ENCODE measurements around the gene AFF1.

DNA sequence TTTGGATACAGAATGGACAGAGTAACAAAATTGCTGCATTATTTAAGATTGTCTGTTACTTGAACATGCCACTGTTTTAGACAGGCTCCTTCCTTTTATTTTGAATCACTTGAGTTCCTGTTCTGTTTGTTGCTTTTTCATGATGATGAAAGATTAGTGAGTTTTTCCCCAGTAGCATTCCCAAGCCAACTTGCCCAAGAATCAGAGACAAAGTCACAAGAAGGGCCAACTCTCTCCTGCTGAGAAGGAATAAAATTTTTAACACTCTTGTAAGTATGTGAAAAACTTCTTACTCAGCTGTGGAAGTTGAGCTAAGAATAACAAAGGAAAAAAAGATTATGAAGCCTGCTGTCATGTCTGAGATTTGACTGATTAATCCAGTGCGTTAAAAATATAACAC is 181.4 kb downstream of the AFF1 start:
- TF ChIP-seq, protein P1, sequence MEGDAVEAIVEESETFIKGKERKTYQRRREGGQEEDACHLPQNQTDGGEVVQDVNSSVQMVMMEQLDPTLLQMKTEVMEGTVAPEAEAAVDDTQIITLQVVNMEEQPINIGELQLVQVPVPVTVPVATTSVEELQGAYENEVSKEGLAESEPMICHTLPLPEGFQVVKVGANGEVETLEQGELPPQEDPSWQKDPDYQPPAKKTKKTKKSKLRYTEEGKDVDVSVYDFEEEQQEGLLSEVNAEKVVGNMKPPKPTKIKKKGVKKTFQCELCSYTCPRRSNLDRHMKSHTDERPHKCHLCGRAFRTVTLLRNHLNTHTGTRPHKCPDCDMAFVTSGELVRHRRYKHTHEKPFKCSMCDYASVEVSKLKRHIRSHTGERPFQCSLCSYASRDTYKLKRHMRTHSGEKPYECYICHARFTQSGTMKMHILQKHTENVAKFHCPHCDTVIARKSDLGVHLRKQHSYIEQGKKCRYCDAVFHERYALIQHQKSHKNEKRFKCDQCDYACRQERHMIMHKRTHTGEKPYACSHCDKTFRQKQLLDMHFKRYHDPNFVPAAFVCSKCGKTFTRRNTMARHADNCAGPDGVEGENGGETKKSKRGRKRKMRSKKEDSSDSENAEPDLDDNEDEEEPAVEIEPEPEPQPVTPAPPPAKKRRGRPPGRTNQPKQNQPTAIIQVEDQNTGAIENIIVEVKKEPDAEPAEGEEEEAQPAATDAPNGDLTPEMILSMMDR (conservative IDR thresholded peaks at IDR 0.05): no peak
- no peak for TF ChIP-seq EZH2 (IDR thresholded peaks at IDR 0.05; ENCODE audit: low read depth)
